ENCODE measurements around the gene CALCR.

CALCR gene

GRCh38 chr7:93409324-93409723, 165.2 kb downstream of the CALCR start:
- H3K36me3 ChIP-seq (ENCODE audit: control insufficient read depth, insufficient read depth, low read length), result no peaks in the 10 kb centered on the region
- H3K4me3 ChIP-seq (replicated peaks; ENCODE audit: low read depth, low read length), result no peak overlapping the region
- H3K27me3 ChIP-seq (replicated peaks; ENCODE audit: control insufficient read depth, insufficient read depth, low read length), result no peaks in the 10 kb centered on the region
- TF ChIP-seq, protein P1, sequence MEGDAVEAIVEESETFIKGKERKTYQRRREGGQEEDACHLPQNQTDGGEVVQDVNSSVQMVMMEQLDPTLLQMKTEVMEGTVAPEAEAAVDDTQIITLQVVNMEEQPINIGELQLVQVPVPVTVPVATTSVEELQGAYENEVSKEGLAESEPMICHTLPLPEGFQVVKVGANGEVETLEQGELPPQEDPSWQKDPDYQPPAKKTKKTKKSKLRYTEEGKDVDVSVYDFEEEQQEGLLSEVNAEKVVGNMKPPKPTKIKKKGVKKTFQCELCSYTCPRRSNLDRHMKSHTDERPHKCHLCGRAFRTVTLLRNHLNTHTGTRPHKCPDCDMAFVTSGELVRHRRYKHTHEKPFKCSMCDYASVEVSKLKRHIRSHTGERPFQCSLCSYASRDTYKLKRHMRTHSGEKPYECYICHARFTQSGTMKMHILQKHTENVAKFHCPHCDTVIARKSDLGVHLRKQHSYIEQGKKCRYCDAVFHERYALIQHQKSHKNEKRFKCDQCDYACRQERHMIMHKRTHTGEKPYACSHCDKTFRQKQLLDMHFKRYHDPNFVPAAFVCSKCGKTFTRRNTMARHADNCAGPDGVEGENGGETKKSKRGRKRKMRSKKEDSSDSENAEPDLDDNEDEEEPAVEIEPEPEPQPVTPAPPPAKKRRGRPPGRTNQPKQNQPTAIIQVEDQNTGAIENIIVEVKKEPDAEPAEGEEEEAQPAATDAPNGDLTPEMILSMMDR (IDR thresholded peaks at IDR 0.05; ENCODE audit: insufficient read depth, low read length, poor library complexity, severe bottlenecking), result no peak
- DNase-seq (ENCODE audit: extremely low read depth, insufficient read length), result no peak

- H3K36me3 ChIP-seq (ENCODE audit: control insufficient read depth, insufficient read depth, low read length), result no peaks in the 10 kb centered on the region
- no peak overlapping the region for H3K4me3 ChIP-seq (replicated peaks; ENCODE audit: low read depth, low read length)
- no peak for DNase-seq (ENCODE audit: extremely low read depth, insufficient read length)
- TF ChIP-seq, protein P1 (IDR thresholded peaks at IDR 0.05; ENCODE audit: insufficient read depth, low read length, poor library complexity, severe bottlenecking), result no peak
- no peaks in the 10 kb centered on the region for H3K27me3 ChIP-seq (replicated peaks; ENCODE audit: control insufficient read depth, insufficient read depth, low read length)
These were observed 167.3 kb downstream of the CALCR start for GRCh38 chr7:93407239-93407638.

GRCh38 chr7:93402944-93403343, 171.6 kb downstream of the CALCR start:
- TF ChIP-seq, protein P1 (IDR thresholded peaks at IDR 0.05; ENCODE audit: insufficient read depth, low read length, poor library complexity, severe bottlenecking), result no peak
- no peak overlapping the region for H3K4me3 ChIP-seq (replicated peaks; ENCODE audit: low read depth, low read length)
- no peak for DNase-seq (ENCODE audit: extremely low read depth, insufficient read length)
- no peaks in the 10 kb centered on the region for H3K27me3 ChIP-seq (replicated peaks; ENCODE audit: control insufficient read depth, insufficient read depth, low read length)
- H3K36me3 ChIP-seq (ENCODE audit: control insufficient read depth, insufficient read depth, low read length), result no peaks in the 10 kb centered on the region

- Histone ChIP-seq H3K27me3 (replicated peaks; ENCODE audit: control insufficient read depth, insufficient read depth, low read length) (no peaks in the 10 kb centered on the region), H3K36me3 (ENCODE audit: control insufficient read depth, insufficient read depth, low read length) (no peaks in the 10 kb centered on the region), H3K4me3 (replicated peaks; ENCODE audit: low read depth, low read length) (no peak overlapping the region)
- DNase-seq (ENCODE audit: extremely low read depth, insufficient read length), result no peak
- TF ChIP-seq, protein P1 (IDR thresholded peaks at IDR 0.05; ENCODE audit: insufficient read depth, low read length, poor library complexity, severe bottlenecking), result no peak
These were observed 174.9 kb downstream of the CALCR start for GRCh38 chr7:93399642-93400041.

- DNase-seq (ENCODE audit: extremely low read depth, insufficient read length), result no peak
- Histone ChIP-seq H3K36me3 (ENCODE audit: control insufficient read depth, insufficient read depth, low read length) (no peaks in the 10 kb centered on the region), H3K4me3 (replicated peaks; ENCODE audit: low read depth, low read length) (no peak overlapping the region), H3K27me3 (replicated peaks; ENCODE audit: control insufficient read depth, insufficient read depth, low read length) (no peaks in the 10 kb centered on the region)
- TF ChIP-seq, protein P1 (IDR thresholded peaks at IDR 0.05; ENCODE audit: insufficient read depth, low read length, poor library complexity, severe bottlenecking), result no peak
These were observed 181.5 kb downstream of the CALCR start for GRCh38 chr7:93392984-93393383.

DNA sequence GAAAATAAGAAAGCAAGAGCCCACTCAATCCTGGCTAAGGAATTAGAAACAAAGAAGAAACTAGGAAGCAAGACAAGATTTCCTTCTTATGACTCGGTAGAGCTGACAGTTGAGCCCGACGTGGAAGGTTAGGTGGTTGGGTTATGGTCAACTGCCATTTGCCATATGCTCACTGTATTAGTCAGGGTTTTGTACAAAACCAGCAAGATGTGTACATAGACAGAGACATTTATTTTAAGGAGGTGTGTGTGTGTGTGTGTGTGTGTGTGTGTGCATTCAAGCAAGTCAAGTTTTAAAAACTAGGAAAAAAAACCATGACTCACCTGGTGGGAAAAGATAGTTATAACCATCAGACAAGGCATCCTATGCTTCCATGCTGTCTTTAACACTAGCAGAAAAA, 183.9 kb downstream of the CALCR start:
- TF ChIP-seq, protein P1 (IDR thresholded peaks at IDR 0.05; ENCODE audit: insufficient read depth, low read length, poor library complexity, severe bottlenecking), result no peak
- Histone ChIP-seq H3K36me3 (ENCODE audit: control insufficient read depth, insufficient read depth, low read length) (no peaks in the 10 kb centered on the region), H3K4me3 (replicated peaks; ENCODE audit: low read depth, low read length) (no peak overlapping the region), H3K27me3 (replicated peaks; ENCODE audit: control insufficient read depth, insufficient read depth, low read length) (no peaks in the 10 kb centered on the region)
- no peak for DNase-seq (ENCODE audit: extremely low read depth, insufficient read length)

Data from GM06990 (cell line).